HG02610 (cell line): Measurements from ENCODE around the gene RALGPS1.

Experiments used
- ATAC-seq: cut with Tn5 transposase; IDR thresholded peaks from one replicate; pipeline ENCODE4 v1.9.1; 2021; ENCODE audit warnings: mild to moderate bottlenecking, moderate library complexity; ENCODE audit not compliant: unreplicated experiment

Gene RALGPS1

GRCh38 chr9:127214421-127215267, 300.1 kb downstream of the RALGPS1 start:
- no peak for ATAC-seq

- ATAC-seq: no peak
Observed at GRCh38 chr9:127215268-127216209, 301.0 kb downstream of the RALGPS1 start.

GRCh38 chr9:127216210-127216887, 301.8 kb downstream of the RALGPS1 start:
- no peak for ATAC-seq

DNA sequence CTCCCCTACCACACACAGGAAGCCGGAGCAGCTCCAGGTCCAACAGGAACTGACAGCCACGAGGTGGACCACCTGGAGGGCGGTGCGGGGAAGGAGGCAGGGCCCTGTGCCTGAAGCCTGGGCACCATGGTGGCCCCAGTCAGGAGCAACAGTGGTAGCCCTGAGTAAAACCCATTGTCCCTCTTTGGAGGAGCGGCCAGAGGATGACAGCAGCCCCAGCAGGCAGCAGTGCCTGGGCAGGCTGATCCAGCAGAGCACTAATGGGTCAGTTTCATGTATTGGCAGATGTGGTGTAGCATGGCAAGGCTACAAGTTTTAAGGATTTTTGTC, 302.3 kb downstream of the RALGPS1 start:
- ATAC-seq: no peak

- ATAC-seq: no peak
Observed at GRCh38 chr9:127218818-127219217, 304.2 kb downstream of the RALGPS1 start.

DNA sequence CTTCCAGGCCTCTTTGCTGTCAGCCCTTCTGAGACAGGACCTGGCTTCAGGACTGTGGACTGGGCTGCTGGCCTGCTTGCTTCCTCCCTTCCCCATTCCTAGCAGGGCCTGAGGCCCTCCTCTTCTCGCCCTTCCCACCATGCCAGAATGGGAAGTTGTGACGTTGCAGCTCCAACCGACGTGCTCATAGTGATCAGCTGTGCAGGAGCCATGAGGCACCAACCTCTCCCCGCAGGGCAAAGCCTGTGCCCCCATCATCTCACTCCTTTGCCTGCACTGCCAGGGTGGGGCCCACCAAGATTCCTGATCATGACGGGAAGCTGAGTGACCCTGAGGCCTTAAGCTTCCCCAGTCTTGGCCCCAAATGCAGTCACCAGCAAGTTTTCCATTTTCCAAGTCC, 304.9 kb downstream of the RALGPS1 start:
- ATAC-seq: no peak

DNA sequence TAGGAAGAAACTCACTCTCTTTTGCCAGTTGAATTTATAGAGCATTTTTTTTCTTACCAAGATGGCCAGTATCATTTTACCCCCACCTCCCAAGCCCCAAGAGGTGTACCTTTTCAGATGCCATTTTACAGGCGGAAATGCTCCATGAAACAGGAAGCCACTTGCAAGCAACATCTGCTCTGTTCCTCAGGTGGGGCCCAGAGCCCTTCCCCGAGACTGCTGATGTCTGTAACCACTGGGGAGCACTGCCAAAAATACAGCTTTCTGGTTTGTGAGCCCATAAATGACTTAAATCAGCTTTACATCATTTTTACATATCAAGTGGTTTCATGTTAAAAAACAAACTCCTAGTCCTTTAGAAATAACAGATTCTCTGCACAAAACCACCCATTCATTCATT, 307.1 kb downstream of the RALGPS1 start:
- no peak for ATAC-seq

DNA sequence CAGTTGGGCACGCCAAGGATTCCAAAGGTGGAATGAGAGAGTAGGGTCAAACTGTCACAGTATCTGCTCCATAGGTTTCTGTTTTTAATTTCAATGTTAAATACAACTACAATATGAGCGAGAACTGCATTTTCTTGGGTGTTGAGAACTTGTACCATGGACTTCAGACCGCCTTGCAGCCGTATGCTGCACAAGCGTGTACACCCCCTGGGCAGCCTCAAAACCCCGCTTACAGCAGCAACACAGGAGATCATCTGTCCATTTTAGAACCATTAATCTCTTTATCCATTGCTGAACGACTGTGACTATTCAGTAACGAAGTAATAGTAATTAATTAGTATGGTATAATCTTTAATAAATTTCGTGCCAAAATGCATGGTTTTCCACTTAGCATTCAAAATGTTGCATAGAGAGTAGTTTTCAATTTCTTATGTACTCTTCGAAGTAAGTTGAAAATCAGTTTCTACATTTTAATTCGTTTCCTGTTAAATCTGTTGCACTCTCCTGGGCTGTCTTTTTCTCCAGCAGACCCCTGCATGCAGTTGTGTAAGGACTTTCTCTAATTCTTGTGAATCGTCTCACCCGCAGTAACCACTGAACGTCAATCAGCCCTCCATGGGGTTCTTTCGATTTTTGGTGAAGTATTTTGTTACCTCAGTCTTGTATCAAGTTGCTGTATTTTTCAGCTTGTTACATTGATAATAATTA, 308.0 kb downstream of the RALGPS1 start:
- no peak for ATAC-seq

DNA sequence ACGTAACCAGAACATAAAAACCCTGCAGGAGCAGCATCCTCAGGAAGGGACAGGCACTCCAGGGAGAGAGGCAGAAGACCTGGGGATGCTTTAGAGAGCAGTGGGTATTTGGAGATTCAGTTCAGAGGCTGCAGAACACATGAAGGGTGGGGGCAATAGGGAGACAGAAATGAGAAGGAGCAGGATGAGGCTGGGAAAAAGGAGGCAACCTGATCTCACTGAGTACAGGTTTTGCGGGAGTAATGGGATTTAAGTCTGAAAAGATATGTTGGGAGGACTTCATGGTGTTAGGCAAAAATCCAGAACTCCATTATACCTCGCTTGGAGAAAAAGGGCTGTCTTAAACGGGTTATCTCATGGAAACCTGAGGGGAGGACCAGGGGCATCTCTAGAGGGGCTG, 308.7 kb downstream of the RALGPS1 start:
- no peak for ATAC-seq

DNA sequence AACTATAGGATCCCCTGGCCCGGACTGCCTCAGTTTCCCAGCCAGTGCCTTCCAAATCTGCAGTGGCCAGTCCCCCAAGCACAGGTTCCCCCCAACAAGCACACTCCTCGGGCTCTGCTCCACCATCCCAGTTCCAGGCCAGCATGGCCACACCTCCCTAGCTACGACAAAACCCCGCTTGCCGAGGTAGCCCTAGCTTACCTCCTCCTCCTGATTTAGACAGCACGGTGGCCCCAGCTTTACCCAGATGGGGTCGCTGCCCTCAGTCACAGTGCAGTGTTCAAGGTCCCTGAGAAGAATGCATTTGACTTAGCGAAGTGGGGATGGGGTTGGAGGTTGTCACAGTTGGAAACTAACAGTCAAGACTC, 309.2 kb downstream of the RALGPS1 start:
- ATAC-seq: no peak

DNA sequence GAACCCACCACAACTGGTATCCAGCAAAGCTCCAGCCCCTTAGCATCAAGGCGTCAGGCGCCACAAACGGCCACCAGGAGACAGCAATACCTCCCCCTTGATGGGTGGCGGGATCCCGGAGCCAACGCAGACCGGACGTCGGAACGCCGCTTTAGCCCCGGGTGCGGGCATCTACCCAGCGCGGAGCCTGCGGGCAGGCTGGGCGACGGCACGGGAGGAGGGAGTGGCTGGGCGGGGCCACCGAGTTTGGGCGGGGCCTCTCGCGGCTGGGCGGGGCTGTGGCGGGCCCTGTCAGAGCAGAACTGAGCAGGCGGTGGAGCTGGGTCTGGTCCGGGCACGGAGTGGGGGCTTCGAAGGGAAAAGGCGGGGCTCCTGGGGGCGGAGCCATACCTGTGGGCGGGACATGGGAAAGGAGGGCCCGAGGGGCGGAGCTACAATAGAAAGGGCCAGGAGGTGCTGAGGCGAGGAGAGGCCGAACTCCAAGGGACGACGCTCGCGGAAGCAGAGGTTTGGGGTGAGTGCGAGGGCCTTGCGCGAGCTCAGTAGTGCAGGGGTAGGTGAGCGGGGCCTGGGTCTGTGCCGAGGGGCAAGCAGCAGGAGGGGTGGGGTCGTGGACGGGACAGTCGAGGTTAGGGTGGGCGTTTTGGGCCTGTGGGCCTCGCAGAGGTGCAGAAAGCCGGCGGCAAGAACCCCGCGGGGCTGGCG, 309.7 kb downstream of the RALGPS1 start:
- peak; percentile 64 for ATAC-seq

DNA sequence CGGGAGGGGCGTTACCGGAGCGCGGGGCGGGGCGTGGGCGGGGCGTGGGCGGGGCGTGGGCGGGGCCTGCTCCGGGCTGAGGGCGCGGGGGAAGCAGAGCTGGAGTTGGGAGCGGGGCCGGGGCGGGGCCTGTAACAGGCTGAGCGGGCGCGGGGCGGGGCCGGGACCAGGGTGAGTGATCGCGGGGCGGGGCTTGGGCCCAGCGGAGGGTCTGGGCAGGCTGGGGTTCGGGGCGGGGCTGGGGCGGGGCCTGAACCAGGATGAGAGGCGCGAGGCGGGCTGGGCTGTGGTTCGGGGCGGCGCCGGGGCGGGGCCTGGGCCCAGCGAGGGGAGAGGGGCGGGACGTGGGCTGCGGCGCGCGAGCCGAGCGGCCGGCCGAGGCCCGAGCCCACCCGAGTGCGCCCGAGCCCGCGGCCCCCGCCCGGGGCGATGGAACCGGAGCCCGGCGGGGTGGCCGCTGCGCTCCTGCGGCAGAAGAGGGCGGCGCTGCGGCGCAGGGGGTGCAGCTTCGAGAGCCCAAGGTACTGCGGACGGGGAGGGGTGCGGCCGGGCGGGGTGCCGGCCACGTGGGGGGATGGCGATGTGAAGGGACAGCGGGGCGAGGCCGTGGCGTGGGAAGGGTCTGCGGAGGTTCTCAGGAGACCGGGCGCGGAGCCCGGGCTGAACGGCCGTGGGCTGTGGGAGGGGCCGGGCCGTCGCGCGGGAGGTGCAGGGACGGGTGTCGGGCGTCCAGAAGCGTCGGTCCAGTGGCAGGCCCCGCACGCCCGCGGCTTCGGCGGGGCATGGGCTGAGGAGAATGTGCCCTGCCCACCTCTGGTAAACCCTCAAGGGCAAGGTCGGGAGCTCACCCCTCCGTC, 310.5 kb downstream of the RALGPS1 start:
- peak; percentile 60 for ATAC-seq

GRCh38 chr9:127225801-127226625, 311.4 kb downstream of the RALGPS1 start:
- no peak for ATAC-seq

DNA sequence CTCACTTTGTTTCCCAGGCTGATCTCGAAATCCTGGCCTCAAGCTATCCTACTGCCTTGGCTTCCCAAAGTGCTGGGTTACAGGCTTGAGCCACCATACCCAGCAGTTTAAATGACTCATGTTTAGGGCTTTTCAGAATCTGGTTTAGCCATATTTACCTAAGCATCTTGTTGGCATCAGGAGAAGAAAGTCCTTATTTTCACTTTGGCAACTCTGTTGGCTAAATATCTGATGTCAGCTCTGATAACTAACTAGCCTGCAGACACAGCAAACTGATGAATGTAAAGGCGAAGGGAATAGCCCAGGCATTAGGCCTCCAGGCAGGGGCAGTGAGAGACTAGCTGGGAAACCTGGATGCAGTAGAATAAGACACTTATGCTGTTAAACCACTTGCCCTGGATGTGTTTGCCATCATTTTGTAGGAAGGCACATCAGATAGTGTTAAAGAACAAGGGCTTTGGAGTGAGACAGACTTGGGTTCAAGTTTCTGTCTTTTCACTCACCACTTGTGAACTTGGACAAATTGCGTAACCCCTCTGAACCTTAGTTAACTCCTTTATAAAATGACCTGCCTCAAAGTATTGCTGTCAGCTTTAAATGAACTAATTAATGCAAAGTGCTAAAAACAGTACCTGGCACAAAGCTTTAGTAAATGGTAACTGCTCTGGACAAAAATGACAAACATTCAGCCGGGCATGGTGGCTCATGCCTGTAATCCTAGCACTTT, 315.3 kb downstream of the RALGPS1 start:
- ATAC-seq: no peak

DNA sequence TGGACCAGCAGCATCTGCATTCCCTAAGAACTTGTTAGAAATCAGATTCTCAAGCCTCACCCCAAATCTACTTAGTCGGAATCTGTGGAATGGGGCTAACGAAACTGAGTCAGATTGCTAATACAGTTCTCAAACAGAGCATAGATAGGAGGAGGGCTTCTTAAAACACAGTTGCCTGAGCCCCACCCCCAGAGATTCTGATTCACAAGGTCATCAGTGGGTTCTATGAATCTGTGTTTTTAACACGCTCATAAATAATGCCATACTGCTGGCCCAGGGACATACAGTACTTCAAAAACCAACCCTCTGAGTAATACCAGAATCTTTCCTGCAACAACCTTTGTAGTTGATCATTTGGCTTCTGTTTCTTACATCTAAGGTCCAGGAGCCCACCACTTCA, 317.1 kb downstream of the RALGPS1 start:
- ATAC-seq: no peak

GRCh38 chr9:127232833-127233549, 318.4 kb downstream of the RALGPS1 start:
- ATAC-seq: no peak

DNA sequence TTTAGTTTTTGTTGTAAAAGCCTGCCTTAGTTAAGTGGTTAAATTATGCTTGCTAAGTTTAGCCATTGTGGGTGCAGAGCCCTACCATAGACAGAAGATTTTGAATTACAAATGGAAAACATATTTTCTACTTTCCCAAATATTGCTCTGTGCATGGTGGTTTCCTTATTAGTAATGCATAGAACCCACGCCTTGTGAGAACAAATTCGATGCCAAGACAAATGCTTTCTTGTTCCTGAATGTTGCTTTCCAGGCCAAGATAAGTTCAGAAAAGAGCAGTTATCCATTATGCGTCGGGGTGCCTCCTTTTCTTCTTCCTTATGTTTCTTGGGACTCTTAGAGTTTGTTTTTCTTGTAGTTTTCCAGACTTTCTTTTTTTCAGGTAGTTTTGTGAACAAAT, 319.0 kb downstream of the RALGPS1 start:
- no peak for ATAC-seq
